Fibroblast of the conjunctiva (primary cell): ENCODE measurements around the gene FMN2.
A peak's percentile ranks its signal among the peaks of the same experiment; 100 is the strongest.
"Not testable (repeated sequence)": the region's sequence is repeated elsewhere in the genome, so short reads cannot be mapped to it uniquely, and the experiment has no call there.

ENCODE experiments used
- DNase-seq: peaks from one replicate; pipeline ENCODE4 v3.0.0-alpha.2; 2010; ENCODE audit warnings: low read depth

The FMN2 gene

GRCh38 chr1:240310226-240310925, 218.7 kb downstream of the FMN2 start:
- peak; percentile 49 for DNase-seq

- DNase-seq, result peak; percentile 63
Observed at GRCh38 chr1:240312872-240313271, 221.2 kb downstream of the FMN2 start.

GRCh38 chr1:240314845-240315801, 223.4 kb downstream of the FMN2 start:
- DNase-seq, result peak; percentile 66

DNA sequence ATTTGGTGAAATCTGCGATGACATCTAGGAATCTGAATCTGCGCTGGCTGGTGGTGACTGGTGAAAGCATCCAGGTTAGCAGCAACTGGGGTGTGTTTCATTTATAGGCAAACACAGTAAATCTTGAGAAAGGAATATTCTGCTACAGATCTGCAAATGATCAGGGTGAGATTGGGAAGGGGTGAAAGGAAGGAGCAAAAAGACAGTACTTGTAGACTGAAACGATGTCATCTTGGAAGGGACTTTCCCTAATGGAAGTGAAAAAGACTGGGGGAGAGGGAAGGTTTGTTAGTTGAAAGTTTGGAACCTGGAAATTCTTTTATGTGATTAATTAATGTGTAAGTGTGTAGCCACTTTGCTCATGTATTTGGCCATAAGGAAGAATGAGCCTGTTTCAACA, 228.3 kb downstream of the FMN2 start:
- no peak for DNase-seq

- DNase-seq, result no peak
Observed at GRCh38 chr1:240320659-240321058, 229.0 kb downstream of the FMN2 start.

GRCh38 chr1:240322943-240323342, 231.3 kb downstream of the FMN2 start:
- DNase-seq, result no peak

DNA sequence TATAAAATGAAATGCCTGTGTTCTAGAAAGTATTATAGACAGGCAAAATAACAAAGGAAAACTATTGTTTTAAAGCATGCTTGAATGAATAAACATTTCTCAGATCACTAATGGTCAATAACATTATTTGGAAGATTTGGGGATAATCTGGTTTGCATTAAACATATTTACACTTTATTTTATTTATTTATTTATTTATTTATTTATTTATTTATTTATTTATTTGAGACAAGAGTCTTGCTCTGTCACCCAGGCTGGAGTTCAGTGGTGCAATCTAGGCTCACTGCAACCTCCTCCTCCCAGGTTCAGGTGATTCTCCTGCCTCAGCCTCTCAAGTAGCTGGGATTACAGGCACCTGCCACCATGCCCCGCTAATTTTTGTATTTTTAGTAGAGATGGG, 236.7 kb downstream of the FMN2 start:
- DNase-seq, result not testable (repeated sequence)

- no peak for DNase-seq
Observed at GRCh38 chr1:240329443-240329842, 237.8 kb downstream of the FMN2 start.

DNA sequence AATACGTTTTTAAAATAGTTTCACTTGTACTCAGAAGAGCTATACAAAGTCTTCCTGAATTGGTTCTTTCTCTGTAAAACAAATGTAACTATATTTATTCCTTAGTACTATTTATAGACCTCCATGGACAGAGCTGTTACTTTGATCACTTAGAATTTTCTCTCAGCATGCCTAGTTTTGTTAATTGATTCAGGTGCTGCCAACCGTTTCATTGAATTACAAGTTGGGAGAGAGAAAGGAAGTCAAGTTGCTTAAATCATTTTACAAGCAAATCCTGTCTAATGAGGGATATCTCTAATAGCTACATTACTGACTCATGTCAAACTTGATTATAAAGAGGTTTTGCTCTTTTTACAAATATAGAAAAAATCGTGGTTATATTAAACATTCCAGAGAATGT, 241.0 kb downstream of the FMN2 start:
- DNase-seq, result no peak

- DNase-seq, result peak; percentile 81
Observed at GRCh38 chr1:240337781-240338180, 246.1 kb downstream of the FMN2 start.

- DNase-seq, result no peak
Observed at GRCh38 chr1:240338837-240339236, 247.2 kb downstream of the FMN2 start.

GRCh38 chr1:240341365-240342250, 249.9 kb downstream of the FMN2 start:
- no peak for DNase-seq

DNA sequence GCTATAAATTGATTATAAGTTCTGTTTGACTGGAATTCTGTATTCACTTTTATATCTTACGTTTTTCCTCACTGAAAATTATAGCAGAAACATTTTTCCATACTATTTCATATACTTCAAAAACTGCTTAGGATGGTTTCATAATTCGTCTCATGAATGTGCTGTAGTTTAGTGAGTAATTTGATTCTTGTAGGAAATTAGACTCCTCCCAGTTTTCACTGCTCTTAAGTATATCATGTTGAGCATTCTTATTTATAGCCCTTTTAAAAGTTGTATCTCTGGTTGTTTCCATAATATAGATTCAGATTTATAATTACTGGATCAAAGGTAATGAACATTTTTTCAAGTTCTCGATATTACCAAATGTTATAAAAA, 250.6 kb downstream of the FMN2 start:
- DNase-seq, result no peak

- no peak for DNase-seq
Observed at GRCh38 chr1:240343045-240343444, 251.4 kb downstream of the FMN2 start.

DNA sequence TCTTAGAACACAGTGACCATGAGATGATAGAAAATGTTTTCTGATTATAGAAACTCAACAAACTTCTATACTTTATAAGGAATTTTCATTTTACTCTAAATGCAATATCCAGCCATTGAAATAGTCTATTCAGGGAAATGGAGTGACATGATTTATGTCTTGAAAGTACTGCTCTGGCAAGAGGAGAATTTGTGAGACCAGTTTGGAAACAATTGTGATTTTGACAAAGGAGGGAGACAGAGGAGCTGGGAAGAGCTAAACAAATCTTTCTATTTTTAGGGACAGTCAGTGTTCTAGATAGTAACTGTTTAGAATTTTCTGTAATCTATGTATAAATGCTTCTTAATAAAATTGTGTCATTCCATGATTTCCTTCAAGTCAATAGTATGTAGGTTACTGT, 252.3 kb downstream of the FMN2 start:
- no peak for DNase-seq

DNA sequence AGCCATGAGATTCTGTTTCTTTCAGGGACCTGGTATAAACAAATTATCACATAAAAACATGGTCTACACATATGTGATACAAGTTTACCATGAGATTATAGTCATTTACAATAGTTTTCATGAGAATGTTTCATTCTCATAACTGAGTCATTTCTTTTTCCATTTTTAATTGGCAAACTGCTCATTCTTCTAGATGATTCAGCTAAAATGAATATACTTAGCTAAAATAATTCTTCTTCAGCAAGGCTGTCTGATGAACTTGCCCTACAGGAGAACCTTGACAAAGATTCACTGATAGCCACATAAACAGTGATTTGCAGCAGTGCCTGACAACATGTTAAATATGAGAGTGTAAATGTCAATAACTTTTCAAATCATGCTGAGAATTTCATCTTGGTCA, 253.2 kb downstream of the FMN2 start:
- DNase-seq, result no peak

DNA sequence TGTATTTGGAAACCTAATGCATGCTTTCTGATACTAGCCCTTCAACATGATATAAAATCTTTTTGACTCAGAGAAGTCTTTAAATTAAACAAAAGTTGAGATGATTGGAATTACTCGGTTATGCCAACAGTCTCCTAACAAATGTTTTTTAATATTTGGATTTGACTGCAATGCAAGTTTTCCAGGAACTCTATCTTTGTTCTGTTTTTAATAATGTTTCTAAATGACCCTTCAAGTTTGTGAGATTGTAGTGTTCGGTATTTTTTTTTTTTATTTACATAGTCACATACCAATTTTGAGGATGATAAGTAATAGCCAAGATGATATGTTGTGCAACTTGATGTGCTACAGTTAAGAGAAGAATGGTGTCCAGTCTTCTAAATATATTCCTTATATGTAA, 258.0 kb downstream of the FMN2 start:
- no peak for DNase-seq

- DNase-seq, result no peak
Observed at GRCh38 chr1:240350910-240351331, 259.2 kb downstream of the FMN2 start.

- no peak for DNase-seq
Observed at GRCh38 chr1:240351690-240352089, 260.0 kb downstream of the FMN2 start.

GRCh38 chr1:240352769-240353168, 261.1 kb downstream of the FMN2 start:
- no peak for DNase-seq

DNA sequence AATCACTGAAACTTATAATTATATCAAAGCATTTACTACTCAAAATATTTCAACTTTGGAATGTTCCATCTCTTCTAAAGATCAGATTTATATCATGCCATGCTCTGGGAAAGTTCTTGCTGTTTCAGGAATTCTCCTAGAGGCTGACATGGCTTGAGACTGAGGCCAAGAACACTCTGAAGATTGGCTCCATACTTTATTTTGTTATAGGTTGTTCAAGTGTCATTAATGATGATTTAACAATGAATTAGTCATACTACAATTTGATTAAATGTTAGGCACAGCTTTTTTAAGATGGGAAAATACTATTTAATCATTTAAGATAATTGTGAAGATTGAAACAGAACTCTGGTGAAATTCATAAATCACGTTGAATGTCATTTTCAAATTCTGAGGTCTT, 264.9 kb downstream of the FMN2 start:
- no peak for DNase-seq

DNA sequence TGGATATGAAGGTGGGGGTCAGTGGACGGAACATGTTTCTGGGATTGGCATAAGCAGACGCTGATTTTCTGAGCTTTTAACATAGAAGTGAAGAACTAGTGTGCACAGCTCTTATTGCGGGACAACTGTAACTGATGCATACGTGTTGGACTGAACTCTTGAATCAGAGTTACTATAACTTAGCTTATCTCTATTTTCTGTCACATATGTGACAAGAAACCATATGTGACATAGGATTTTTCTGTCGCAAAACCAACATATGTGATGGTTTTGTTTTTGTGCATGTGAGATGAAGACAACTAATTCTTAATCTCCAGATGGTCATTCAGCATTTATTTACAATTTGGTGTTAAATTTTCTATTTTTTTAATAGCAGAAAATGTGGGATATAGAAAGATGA, 270.4 kb downstream of the FMN2 start:
- no peak for DNase-seq
